ENCODE data around the gene PLXND1.
"Not testable (repeated sequence)": the region's sequence is repeated elsewhere in the genome, so short reads cannot be mapped to it uniquely, and the experiment has no call there.

Gene PLXND1

GRCh38 chr3:129524081-129524480 lies 82.4 kb downstream of the PLXND1 start:
- H3K4me3 ChIP-seq (ENCODE audit: low read depth, low read length): no peak overlapping the region
- no peak for DNase-seq (ENCODE audit: low read depth)

GRCh38 chr3:129522953-129523352 lies 83.5 kb downstream of the PLXND1 start:
- no peak for DNase-seq (ENCODE audit: low read depth)
- no peak overlapping the region for H3K4me3 ChIP-seq (ENCODE audit: low read depth, low read length)

- no peak overlapping the region for H3K4me3 ChIP-seq (ENCODE audit: low read depth, low read length)
- no peak for DNase-seq (ENCODE audit: low read depth)
Observed at GRCh38 chr3:129521611-129522010, 84.9 kb downstream of the PLXND1 start.

GRCh38 chr3:129520960-129521359 lies 85.5 kb downstream of the PLXND1 start:
- no peak overlapping the region for H3K4me3 ChIP-seq (ENCODE audit: low read depth, low read length)
- DNase-seq (ENCODE audit: low read depth): no peak

GRCh38 chr3:129519896-129520715 lies 86.4 kb downstream of the PLXND1 start:
- H3K4me3 ChIP-seq (ENCODE audit: low read depth, low read length): no peak overlapping the region
- DNase-seq (ENCODE audit: low read depth): no peak

GRCh38 chr3:129519449-129519848 lies 87.0 kb downstream of the PLXND1 start:
- no peak overlapping the region for H3K4me3 ChIP-seq (ENCODE audit: low read depth, low read length)
- DNase-seq (ENCODE audit: low read depth): no peak

GRCh38 chr3:129518581-129518980 lies 87.9 kb downstream of the PLXND1 start:
- H3K4me3 ChIP-seq (ENCODE audit: low read depth, low read length): no peak overlapping the region
- no peak for DNase-seq (ENCODE audit: low read depth)

GRCh38 chr3:129518038-129518561 lies 88.4 kb downstream of the PLXND1 start:
- H3K4me3 ChIP-seq (ENCODE audit: low read depth, low read length): no peak overlapping the region
- no peak for DNase-seq (ENCODE audit: low read depth)

GRCh38 chr3:129517516-129517915 lies 89.0 kb downstream of the PLXND1 start:
- no peak overlapping the region for H3K4me3 ChIP-seq (ENCODE audit: low read depth, low read length)

GRCh38 chr3:129515821-129516432 lies 90.5 kb downstream of the PLXND1 start:
- not testable (repeated sequence) for H3K4me3 ChIP-seq (ENCODE audit: low read depth, low read length); DNase-seq (ENCODE audit: low read depth)

More at GRCh38 chr3:129517516-129517915, 89.0 kb downstream of the PLXND1 start:
- no peak for DNase-seq (ENCODE audit: low read depth)

GRCh38 chr3:129515108-129515820 lies 91.2 kb downstream of the PLXND1 start:
- H3K4me3 ChIP-seq (ENCODE audit: low read depth, low read length); DNase-seq (ENCODE audit: low read depth): not testable (repeated sequence)

- DNase-seq (ENCODE audit: low read depth): no peak
- no peak overlapping the region for H3K4me3 ChIP-seq (ENCODE audit: low read depth, low read length)
Observed at GRCh38 chr3:129514563-129514962, 91.9 kb downstream of the PLXND1 start.

- no peak for DNase-seq (ENCODE audit: low read depth)
Observed at GRCh38 chr3:129514110-129514509, 92.4 kb downstream of the PLXND1 start.

GRCh38 chr3:129513705-129514104 lies 92.8 kb downstream of the PLXND1 start:
- H3K4me3 ChIP-seq (ENCODE audit: low read depth, low read length): no peak overlapping the region
- no peak for DNase-seq (ENCODE audit: low read depth)

More at GRCh38 chr3:129514110-129514509, 92.4 kb downstream of the PLXND1 start:
- H3K4me3 ChIP-seq (ENCODE audit: low read depth, low read length): no peak overlapping the region

- no peak for DNase-seq (ENCODE audit: low read depth)
- no peak overlapping the region for H3K4me3 ChIP-seq (ENCODE audit: low read depth, low read length)
Observed at GRCh38 chr3:129512595-129512994, 93.9 kb downstream of the PLXND1 start.

GRCh38 chr3:129507181-129507831 lies 99.2 kb downstream of the PLXND1 start:
- no peak for DNase-seq (ENCODE audit: low read depth)
- H3K4me3 ChIP-seq (ENCODE audit: low read depth, low read length): no peak overlapping the region

- H3K4me3 ChIP-seq (ENCODE audit: low read depth, low read length): no peak overlapping the region
- no peak for DNase-seq (ENCODE audit: low read depth)
Observed at GRCh38 chr3:129506231-129506742, 100.2 kb downstream of the PLXND1 start.

GRCh38 chr3:129505341-129505740 lies 101.1 kb downstream of the PLXND1 start:
- no peak overlapping the region for H3K4me3 ChIP-seq (ENCODE audit: low read depth, low read length)
- no peak for DNase-seq (ENCODE audit: low read depth)

All from skeletal muscle cell (primary cell).